GM12878 (cell line): ENCODE data around the gene NAALADL2. TPM values are rescaled to one million over a fixed set of nuclear protein-coding genes. Genes with fewer than 3 reads are reported as not detected.
A peak's percentile ranks its signal among the peaks of the same experiment; 100 is the strongest.

Experiments used
- ATAC-seq: fragments of 200-7000 bp; cut with Tn5 transposase; 3 replicates; pipeline ENCODE4 v1.9.1; 2020; ENCODE audit warnings: mild to moderate bottlenecking, moderate library complexity
- BruUV-seq: library from RNA; stranded (reverse); fragments of 400-500 nt; replicated peaks from 2 replicates; lab custom pipeline; 2021; lab: Mats Ljungman, UMichigan
- CTCF ChIA-PET: fragments of 300-600 bp; sonication (Branson Sonifier 250); formaldehyde crosslinking; extraction: SDS; loops from one replicate; lab custom pipeline; 2021; ENCODE audit warnings: inconsistent platforms; lab: Yijun Ruan, JAX
- POLR2A ChIA-PET: fragments of 350-600 bp; formaldehyde crosslinking; extraction: SDS; loops from one replicate; lab custom pipeline; 2021; ENCODE audit warnings: inconsistent platforms; lab: Charles Lee
- RAD21 ChIA-PET: fragments of 300-600 bp; sonication (Branson Sonifier 250); formaldehyde crosslinking; loops from one replicate; lab custom pipeline; 2023; ENCODE audit warnings: antibody characterized with exemption; ENCODE audit not compliant: unreplicated experiment; lab: Charles Lee
- SMC1A ChIA-PET: fragments of 300-600 bp; sonication (Branson Sonifier 250); formaldehyde crosslinking; loops from one replicate; lab custom pipeline; 2023; ENCODE audit not compliant: unreplicated experiment, uncharacterized antibody; lab: Charles Lee
- DNase-seq: peaks from one replicate; pipeline ENCODE4 v3.0.0-alpha.2; 2011; ENCODE audit warnings: low read depth, low spot score
- FAIRE-seq: peaks from 3 replicates; lab custom pipeline; 2011; peaks lifted over from hg19 to GRCh38; lab: Jason Lieb, UNC
- H2AFZ ChIP-seq: 2 replicates; pipeline ENCODE4 v1.6.0; 2011; ENCODE audit warnings: low read depth, low read length, control low read depth; ENCODE audit not compliant: control insufficient read depth
- H3K27ac ChIP-seq: 2 replicates; pipeline ENCODE4 v1.5.1; 2011; ENCODE audit warnings: control low read depth; ENCODE audit not compliant: control insufficient read depth, insufficient read depth
- H3K27me3 ChIP-seq, 2 experiments: replicated peaks in 1 of 2; 2 replicates each; pipeline versions ENCODE4 v1.6.0 to v1.6.1; 2011; ENCODE audit warnings: low read length in 1 of 2; ENCODE audit not compliant: control insufficient read depth in 2 of 2, insufficient read depth in 2 of 2
- H3K36me3 ChIP-seq, 2 experiments: 2 replicates each; pipeline ENCODE4 v1.5.1; 2011; ENCODE audit warnings: low read length in 1 of 2; ENCODE audit not compliant: control insufficient read depth in 2 of 2, insufficient read depth in 2 of 2
- H3K4me1 ChIP-seq: 2 replicates; pipeline ENCODE4 v1.6.1; 2011; ENCODE audit warnings: mild to moderate bottlenecking, low read length, moderate library complexity, mixed read lengths; ENCODE audit not compliant: control insufficient read depth, insufficient read depth
- H3K4me2 ChIP-seq: 2 replicates; pipeline ENCODE4 v1.6.0; 2011; ENCODE audit warnings: control low read depth; ENCODE audit not compliant: control insufficient read depth, insufficient read depth
- H3K4me3 ChIP-seq: fragments of 200-600 bp; sonication (generic); 2 replicates; pipeline ENCODE4 v1.5.1; 2016
- H3K79me2 ChIP-seq: 2 replicates; pipeline ENCODE4 v1.6.0; 2011; ENCODE audit warnings: low read length; ENCODE audit not compliant: control insufficient read depth, insufficient read depth
- H3K9ac ChIP-seq: 2 replicates; pipeline ENCODE4 v1.8.0; 2011; ENCODE audit warnings: low read length, control low read depth, mixed read lengths; ENCODE audit not compliant: control insufficient read depth, insufficient read depth
- H3K9me3 ChIP-seq: replicated peaks from 3 replicates; pipeline ENCODE4 v1.5.1; 2011; ENCODE audit warnings: mild to moderate bottlenecking, low read length; ENCODE audit not compliant: control insufficient read depth, insufficient read depth
- H4K20me1 ChIP-seq: 2 replicates; pipeline ENCODE4 v1.6.0; 2011; ENCODE audit not compliant: control insufficient read depth, insufficient read depth
- MLLT1 ChIP-seq: fragments of 450-650 bp; IDR thresholded peaks from 2 replicates; pipeline ENCODE4 v1.6.1; 2016; ENCODE audit warnings: mild to moderate bottlenecking
- RFX5 ChIP-seq: IDR thresholded peaks from 2 replicates; pipeline ENCODE4 v1.6.1; 2011; ENCODE audit warnings: low read depth, low read length, improper control_type of control experiment
- SP1 ChIP-seq: IDR thresholded peaks from one replicate; pipeline ENCODE4 v1.6.1; 2011; ENCODE audit warnings: low read depth, low read length
- ZBTB33 ChIP-seq: fragments of 450-650 bp; IDR thresholded peaks from 2 replicates; pipeline ENCODE4 v1.6.1; 2017; ENCODE audit warnings: mild to moderate bottlenecking
- WGBS: methylation state at CpG from one replicate; pipeline ENCODE4 v1.1.6; 2016; ENCODE audit warnings: low lambda C conversion rate; ENCODE audit not compliant: insufficient replicate concordance, insufficient coverage; ENCODE audit errors: missing lambda C conversion rate; 5-methylcytosine and 5-hydroxymethylcytosine counted together
- in situ Hi-C: fragments of 300-500 bp; cut with MboI; formaldehyde crosslinking; loops from 9 replicates; pipeline ENCODE4 v1.14.3; 2018; ENCODE audit warnings: mixed read lengths
- intact Hi-C: fragments of 100-400 bp; cut with micrococcal nuclease; formaldehyde crosslinking; loops from one replicate; pipeline ENCODE4 v1.14.2; 2022; ENCODE audit not compliant: unreplicated experiment
- polyA plus RNA-seq, 11 experiments: library from polyadenylated mRNA; depleted of rRNA in 4 of 11; unstranded in 6 of 11; stranded (reverse) in 5 of 11; fragments of >200 nt; fragmentation: Nextera tagmentation in 4 of 11; fragmentation: Illumina TruSeq in 1 of 11; extraction: Ambion mirVana in 4 of 11; extraction: Trizol in 1 of 11; gene quantifications; 1 replicate in 1 of 11; 2 replicates in 10 of 11; pipeline versions ENCODE4 v1.2.1 to v1.2.3, GENCODE V29; 2011 to 2016; ENCODE audit warnings: inconsistent platforms in 2 of 11, missing spikeins in 2 of 11, low read depth in 1 of 11
- total RNA-seq, 4 experiments: library from RNA; depleted of rRNA in 3 of 4; stranded (reverse); fragments of >200 nt in 3 of 4; fragmentation: Illumina TruSeq in 1 of 4; extraction: Trizol in 1 of 4; gene quantifications; 2 replicates each; pipeline versions ENCODE4 v1.2.1 to v1.2.3, GENCODE V29; 2013 to 2021

NAALADL2 gene
- total and polyA plus RNA-seq, 10 of the 15 experiments (the other 5 are each of a cell fraction or from before 2014, with no cell fraction given), result 0.06 to 10.8 (median 0.46) TPM

- POLR2A ChIA-PET, result interaction anchor here (0.9 to 1.0 kb wide), 3 partner anchors 9 to 34 kb away, joined by 5 to 8 read pairs (median 6); no protein-coding TSS in a partner anchor
- FAIRE-seq, result no peak
- H3K27me3 ChIP-seq, result no peaks in the 10 kb centered on the region
Observed at GRCh38 chr3:175308097-175308496, 449.0 kb downstream of the NAALADL2 start.

More at GRCh38 chr3:175308097-175308496, 449.0 kb downstream of the NAALADL2 start:
- Histone ChIP-seq H2AFZ (no peak overlapping the region), H3K36me3 (no peaks in the 10 kb centered on the region), H4K20me1 (no peaks in the 10 kb centered on the region), H3K9me3 (no peaks in the 10 kb centered on the region), H3K27ac (no peak overlapping the region), H3K4me3 (no peak overlapping the region), H3K79me2 (no peaks in the 10 kb centered on the region), H3K9ac (no peak overlapping the region), H3K4me1 (no peaks in the 10 kb centered on the region), H3K4me2 (no peak overlapping the region)
- intact Hi-C loops, result no loop called here
- in situ Hi-C loops, result no loop called here
- SMC1A ChIA-PET, result interaction anchor here (0.7 to 4.0 kb wide), 20 partner anchors 9 to 178 kb away, joined by 3 to 34 read pairs (median 4); no protein-coding TSS in a partner anchor
- BruUV-seq, result no TSS peak
- TF ChIP-seq SP1 (no peak), MLLT1 (peak; percentile 71), RFX5 (no peak), ZBTB33 (peak; percentile 26; the same call in 1 of the 2 replicates)
- RAD21 ChIA-PET, result interaction anchor here (0.8 to 4.0 kb wide), 15 partner anchors 9 to 49 kb away, joined by 3 to 41 read pairs (median 5); no protein-coding TSS in a partner anchor
- WGBS, result 50% methylated on average over 6 of the region's 6 CpGs
- CTCF ChIA-PET, result interaction anchor here (1.0 to 1.4 kb wide), 3 partner anchors 21 to 49 kb away, joined by 3 to 4 read pairs (median 4); no protein-coding TSS in a partner anchor
- DNase-seq, result no peak
- peak; percentile 52 for ATAC-seq
